GM23338 (cell line): ENCODE measurements around the gene SARS1. TPM values are rescaled to one million over a fixed set of nuclear protein-coding genes. Genes with fewer than 3 reads are reported as not detected.

Experiments
- ATAC-seq: fragments of 200-7000 bp; cut with Tn5 transposase; 3 replicates; pipeline ENCODE4 v1.9.1; 2020
- DNase-seq: peaks from one replicate; pipeline ENCODE4 v3.0.0-alpha.2; 2015; ENCODE audit warnings: low spot score
- H2AFZ ChIP-seq: fragments of 200-600 bp; sonication (generic); 2 replicates; pipeline ENCODE4 v1.8.0; 2016; ENCODE audit warnings: antibody characterized with exemption, mild to moderate bottlenecking, moderate library complexity
- H3F3A ChIP-seq: fragments of 200-600 bp; sonication (generic); replicated peaks from 2 replicates; pipeline ENCODE4 v1.8.0; 2017; ENCODE audit warnings: antibody characterized with exemption, mixed run types, low read depth
- H3K27ac ChIP-seq: fragments of 200-600 bp; sonication (generic); 2 replicates; pipeline ENCODE4 v1.6.1; 2016; ENCODE audit warnings: low read depth
- H3K27me3 ChIP-seq: fragments of 200-600 bp; sonication (generic); 2 replicates; pipeline ENCODE4 v1.8.0; 2016; ENCODE audit warnings: mild to moderate bottlenecking, mixed run types, moderate library complexity; ENCODE audit not compliant: insufficient read depth
- H3K36me3 ChIP-seq: fragments of 200-600 bp; sonication (generic); 2 replicates; pipeline ENCODE4 v1.8.0; 2016; ENCODE audit warnings: mild to moderate bottlenecking; ENCODE audit not compliant: insufficient read depth
- H3K4me1 ChIP-seq: fragments of 200-600 bp; sonication (generic); 2 replicates; pipeline ENCODE4 v1.8.0; 2016; ENCODE audit warnings: mild to moderate bottlenecking, moderate library complexity; ENCODE audit not compliant: insufficient read depth
- H3K4me2 ChIP-seq: fragments of 200-600 bp; sonication (generic); 2 replicates; pipeline ENCODE4 v1.7.1; 2017; ENCODE audit warnings: mixed run types
- H3K4me3 ChIP-seq: fragments of 200-600 bp; sonication (generic); 2 replicates; pipeline ENCODE4 v1.6.1; 2016; ENCODE audit warnings: mixed run types
- H3K79me2 ChIP-seq: fragments of 200-600 bp; sonication (generic); replicated peaks from 2 replicates; pipeline ENCODE4 v1.8.0; 2017; ENCODE audit warnings: mild to moderate bottlenecking; ENCODE audit not compliant: insufficient read depth
- H3K9me2 ChIP-seq: fragments of 200-600 bp; sonication (generic); 2 replicates; pipeline ENCODE4 v1.8.0; 2017; ENCODE audit not compliant: insufficient read depth
- H4K20me1 ChIP-seq: fragments of 200-600 bp; sonication (generic); replicated peaks from 2 replicates; pipeline ENCODE4 v1.8.0; 2017; ENCODE audit warnings: mild to moderate bottlenecking; ENCODE audit not compliant: insufficient read depth
- H3K27ac Mint-ChIP-seq: 2 replicates; pipeline ENCODE4 v1.8.0; 2020; ENCODE audit warnings: inconsistent platforms, mild to moderate bottlenecking, moderate library complexity, mixed read lengths
- H3K27me3 Mint-ChIP-seq: 3 replicates; pipeline ENCODE4 v1.8.0; 2022; ENCODE audit warnings: low read depth, mild to moderate bottlenecking, moderate library complexity, mixed read lengths, inconsistent platforms; ENCODE audit not compliant: insufficient read depth, poor library complexity
- H3K36me3 Mint-ChIP-seq: 3 replicates; pipeline ENCODE4 v1.8.0; 2021; ENCODE audit warnings: low read depth, mild to moderate bottlenecking, inconsistent platforms, moderate library complexity, mixed read lengths
- H3K4me1 Mint-ChIP-seq: 3 replicates; pipeline ENCODE4 v1.8.0; 2020; ENCODE audit warnings: mild to moderate bottlenecking, inconsistent platforms, mixed read lengths
- H3K4me3 Mint-ChIP-seq: 3 replicates; pipeline ENCODE4 v1.8.0; 2021; ENCODE audit warnings: moderate library complexity, mild to moderate bottlenecking, inconsistent platforms, mixed read lengths
- H3K9me3 Mint-ChIP-seq: 3 replicates; pipeline ENCODE4 v1.8.0; 2020; ENCODE audit warnings: moderate library complexity, mild to moderate bottlenecking, inconsistent platforms, mixed read lengths
- EZH2phosphoT487 ChIP-seq: fragments of 200-600 bp; sonication (generic); IDR thresholded peaks from one replicate; pipeline ENCODE4 v1.8.1; 2018; ENCODE audit warnings: antibody characterized with exemption; ENCODE audit not compliant: unreplicated experiment
- NANOG ChIP-seq: IDR thresholded peaks from 2 replicates; pipeline ENCODE4 v1.6.1; 2016; ENCODE audit warnings: antibody characterized with exemption, borderline replicate concordance
- POLR2AphosphoS5 ChIP-seq: IDR thresholded peaks from 2 replicates; pipeline ENCODE4 v1.6.1; 2016; ENCODE audit warnings: antibody characterized with exemption, low read depth
- ZNF114 ChIP-seq: fragments of 250-450 bp; sonication (Bioruptor Pico); IDR thresholded peaks from 2 replicates; pipeline ENCODE4 v1.5.0; 2020; ENCODE audit warnings: mild to moderate bottlenecking, moderate library complexity
- ZNF462 ChIP-seq: fragments of 250-450 bp; sonication (Bioruptor Pico); IDR thresholded peaks from 2 replicates; pipeline ENCODE4 v1.5.0; 2020; ENCODE audit warnings: mild to moderate bottlenecking, moderate library complexity
- polyA plus RNA-seq: library from polyadenylated mRNA; unstranded; fragments of >200 nt; fragmentation: Nextera tagmentation; extraction: Ambion mirVana; gene quantifications from 2 replicates; pipeline ENCODE4 v1.2.1, GENCODE V29; 2016
- total RNA-seq: library from RNA; depleted of rRNA; stranded (reverse); fragments of >200 nt; shearing (Covaris generic); gene quantifications from 2 replicates; pipeline ENCODE4 v1.2.3, GENCODE V29; 2014
- TF ChIP-seq, protein P1 (sequence below): IDR thresholded peaks from one replicate; pipeline ENCODE4 v1.6.1; 2018; ENCODE audit warnings: antibody characterized with exemption; ENCODE audit not compliant: unreplicated experiment

Gene SARS1
- total and polyA plus RNA-seq, 2 experiments from 2014 or later = 141 to 166 TPM

DNA sequence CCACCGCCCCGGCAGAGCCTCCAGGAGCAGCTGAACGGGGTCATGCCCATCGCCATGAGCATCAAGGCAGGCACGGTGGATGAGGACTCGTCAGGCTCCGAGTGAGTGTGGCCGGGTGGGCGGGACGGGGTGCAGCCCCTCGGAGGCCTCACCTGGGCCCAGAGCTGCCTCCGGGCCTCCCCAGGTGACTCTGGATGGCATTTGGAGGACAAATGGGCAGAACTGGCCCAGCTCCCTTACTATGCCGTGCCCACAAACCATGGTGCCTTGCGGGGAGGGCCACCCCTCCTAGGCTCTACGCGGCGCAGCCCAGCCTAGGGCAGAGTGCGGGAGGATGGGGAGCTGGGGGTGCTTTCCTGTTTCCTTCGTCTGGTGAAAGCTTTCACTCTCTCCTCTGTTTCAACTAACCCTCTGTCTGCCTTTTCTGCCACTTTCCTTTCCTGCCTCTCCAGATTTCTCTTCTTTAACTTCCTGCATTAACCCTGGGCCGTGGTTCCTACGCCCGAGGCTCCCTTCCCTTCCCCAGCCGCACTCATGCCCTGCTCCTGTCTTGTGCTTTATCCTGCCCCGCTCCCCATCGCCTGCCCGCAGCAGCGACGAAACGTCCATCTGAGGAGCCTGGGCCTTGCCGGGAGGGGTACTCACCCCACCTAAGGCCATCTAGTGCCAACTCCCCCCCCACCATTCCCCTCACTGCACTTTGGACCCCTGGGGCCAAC, 60.0 kb downstream of the SARS1 start (continued):
- TF ChIP-seq ZNF462 (CRISPR knock-in tag) (no peak), NANOG (no peak), EZH2phosphoT487 (no peak)

DNA sequence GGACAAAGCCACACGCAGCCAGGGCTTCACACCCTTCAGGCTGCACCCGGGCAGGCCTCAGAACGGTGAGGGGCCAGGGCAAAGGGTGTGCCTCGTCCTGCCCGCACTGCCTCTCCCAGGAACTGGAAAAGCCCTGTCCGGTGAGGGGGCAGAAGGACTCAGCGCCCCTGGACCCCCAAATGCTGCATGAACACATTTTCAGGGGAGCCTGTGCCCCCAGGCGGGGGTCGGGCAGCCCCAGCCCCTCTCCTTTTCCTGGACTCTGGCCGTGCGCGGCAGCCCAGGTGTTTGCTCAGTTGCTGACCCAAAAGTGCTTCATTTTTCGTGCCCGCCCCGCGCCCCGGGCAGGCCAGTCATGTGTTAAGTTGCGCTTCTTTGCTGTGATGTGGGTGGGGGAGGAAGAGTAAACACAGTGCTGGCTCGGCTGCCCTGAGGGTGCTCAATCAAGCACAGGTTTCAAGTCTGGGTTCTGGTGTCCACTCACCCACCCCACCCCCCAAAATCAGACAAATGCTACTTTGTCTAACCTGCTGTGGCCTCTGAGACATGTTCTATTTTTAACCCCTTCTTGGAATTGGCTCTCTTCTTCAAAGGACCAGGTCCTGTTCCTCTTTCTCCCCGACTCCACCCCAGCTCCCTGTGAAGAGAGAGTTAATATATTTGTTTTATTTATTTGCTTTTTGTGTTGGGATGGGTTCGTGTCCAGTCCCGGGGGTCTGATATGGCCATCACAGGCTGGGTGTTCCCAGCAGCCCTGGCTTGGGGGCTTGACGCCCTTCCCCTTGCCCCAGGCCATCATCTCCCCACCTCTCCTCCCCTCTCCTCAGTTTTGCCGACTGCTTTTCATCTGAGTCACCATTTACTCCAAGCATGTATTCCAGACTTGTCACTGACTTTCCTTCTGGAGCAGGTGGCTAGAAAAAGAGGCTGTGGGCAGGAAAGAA, 61.1 kb downstream of the SARS1 start:
- no peak for DNase-seq

More for the DNA sequence above, 61.1 kb downstream of the SARS1 start:
- H3K27me3 Mint-ChIP-seq = peaks cover 14% of the 10 kb centered on the region
- no peak overlapping the region; the same call in 2 of the 3 replicates for H3K4me3 Mint-ChIP-seq
- no peaks in the 10 kb centered on the region for H3K27me3 ChIP-seq
- H3K27ac ChIP-seq = peak overlapping the region; percentile 72; the same call in 1 of the 2 replicates
- no peak overlapping the region for H3K4me2 ChIP-seq
- peaks cover 26% of the 10 kb centered on the region for H3K4me1 Mint-ChIP-seq
- H3F3A ChIP-seq = peaks cover 17% of the 10 kb centered on the region
- no peak overlapping the region for H3K4me3 ChIP-seq
- no peaks in the 10 kb centered on the region; the same call in 2 of the 3 replicates for H3K9me3 Mint-ChIP-seq
- H3K9me2 ChIP-seq = no peaks in the 10 kb centered on the region
- no peaks in the 10 kb centered on the region for H3K79me2 ChIP-seq
- H3K4me1 ChIP-seq = peaks cover 16% of the 10 kb centered on the region
- ATAC-seq = peak; percentile 12
- H3K36me3 ChIP-seq = peaks cover 7% of the 10 kb centered on the region; the same call in 1 of the 2 replicates
- H3K36me3 Mint-ChIP-seq = peaks cover 36% of the 10 kb centered on the region
- H2AFZ ChIP-seq = no peak overlapping the region
- TF ChIP-seq POLR2AphosphoS5 (0 out of 2 replicates have a peak, but pooled peaks have one; percentile 23), ZNF114 (CRISPR knock-in tag) (no peak)
- TF ChIP-seq, protein P1, sequence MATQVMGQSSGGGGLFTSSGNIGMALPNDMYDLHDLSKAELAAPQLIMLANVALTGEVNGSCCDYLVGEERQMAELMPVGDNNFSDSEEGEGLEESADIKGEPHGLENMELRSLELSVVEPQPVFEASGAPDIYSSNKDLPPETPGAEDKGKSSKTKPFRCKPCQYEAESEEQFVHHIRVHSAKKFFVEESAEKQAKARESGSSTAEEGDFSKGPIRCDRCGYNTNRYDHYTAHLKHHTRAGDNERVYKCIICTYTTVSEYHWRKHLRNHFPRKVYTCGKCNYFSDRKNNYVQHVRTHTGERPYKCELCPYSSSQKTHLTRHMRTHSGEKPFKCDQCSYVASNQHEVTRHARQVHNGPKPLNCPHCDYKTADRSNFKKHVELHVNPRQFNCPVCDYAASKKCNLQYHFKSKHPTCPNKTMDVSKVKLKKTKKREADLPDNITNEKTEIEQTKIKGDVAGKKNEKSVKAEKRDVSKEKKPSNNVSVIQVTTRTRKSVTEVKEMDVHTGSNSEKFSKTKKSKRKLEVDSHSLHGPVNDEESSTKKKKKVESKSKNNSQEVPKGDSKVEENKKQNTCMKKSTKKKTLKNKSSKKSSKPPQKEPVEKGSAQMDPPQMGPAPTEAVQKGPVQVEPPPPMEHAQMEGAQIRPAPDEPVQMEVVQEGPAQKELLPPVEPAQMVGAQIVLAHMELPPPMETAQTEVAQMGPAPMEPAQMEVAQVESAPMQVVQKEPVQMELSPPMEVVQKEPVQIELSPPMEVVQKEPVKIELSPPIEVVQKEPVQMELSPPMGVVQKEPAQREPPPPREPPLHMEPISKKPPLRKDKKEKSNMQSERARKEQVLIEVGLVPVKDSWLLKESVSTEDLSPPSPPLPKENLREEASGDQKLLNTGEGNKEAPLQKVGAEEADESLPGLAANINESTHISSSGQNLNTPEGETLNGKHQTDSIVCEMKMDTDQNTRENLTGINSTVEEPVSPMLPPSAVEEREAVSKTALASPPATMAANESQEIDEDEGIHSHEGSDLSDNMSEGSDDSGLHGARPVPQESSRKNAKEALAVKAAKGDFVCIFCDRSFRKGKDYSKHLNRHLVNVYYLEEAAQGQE = no peak
- peak overlapping the region; percentile 71 for H3K27ac Mint-ChIP-seq
- H4K20me1 ChIP-seq = 0 out of 2 replicates have a peak, but pooled peaks cover 5% of the 10 kb centered on the region
